Islet of Langerhans (tissue), 1 donor: ENCODE measurements around the gene RIMS1.

Source experiments
- FAIRE-seq: peaks from one replicate; lab custom pipeline; 2011; peaks lifted over from hg19 to GRCh38; lab: Jason Lieb, UNC

Gene RIMS1

GRCh38 chr6:72238900-72239299, 352.6 kb downstream of the RIMS1 start:
- FAIRE-seq = no peak

GRCh38 chr6:72245565-72245964, 359.2 kb downstream of the RIMS1 start:
- FAIRE-seq = no peak

GRCh38 chr6:72246926-72247325, 360.6 kb downstream of the RIMS1 start:
- no peak for FAIRE-seq

- no peak for FAIRE-seq
Measured at GRCh38 chr6:72248621-72249020, 362.3 kb downstream of the RIMS1 start.

GRCh38 chr6:72250664-72251063, 364.3 kb downstream of the RIMS1 start:
- FAIRE-seq = no peak

- no peak for FAIRE-seq
Measured at GRCh38 chr6:72260489-72260888, 374.1 kb downstream of the RIMS1 start.

- FAIRE-seq = no peak
Measured at GRCh38 chr6:72261554-72261953, 375.2 kb downstream of the RIMS1 start.

GRCh38 chr6:72262254-72262653, 375.9 kb downstream of the RIMS1 start:
- no peak for FAIRE-seq

GRCh38 chr6:72267470-72267869, 381.1 kb downstream of the RIMS1 start:
- no peak for FAIRE-seq

- no peak for FAIRE-seq
Measured at GRCh38 chr6:72271531-72271930, 385.2 kb downstream of the RIMS1 start.

GRCh38 chr6:72272958-72273357, 386.6 kb downstream of the RIMS1 start:
- FAIRE-seq = no peak

GRCh38 chr6:72275888-72276287, 389.5 kb downstream of the RIMS1 start:
- FAIRE-seq = no peak

GRCh38 chr6:72282201-72282600, 395.9 kb downstream of the RIMS1 start:
- FAIRE-seq = no peak

GRCh38 chr6:72283571-72283970, 397.2 kb downstream of the RIMS1 start:
- no peak for FAIRE-seq

- FAIRE-seq = no peak
Measured at GRCh38 chr6:72286911-72287311, 400.6 kb downstream of the RIMS1 start.

GRCh38 chr6:72287801-72288200, 401.5 kb downstream of the RIMS1 start:
- no peak for FAIRE-seq

GRCh38 chr6:72288592-72288991, 402.2 kb downstream of the RIMS1 start:
- FAIRE-seq = no peak

GRCh38 chr6:72290620-72291019, 404.3 kb downstream of the RIMS1 start:
- FAIRE-seq = no peak

GRCh38 chr6:72296375-72296774, 410.0 kb downstream of the RIMS1 start:
- no peak for FAIRE-seq

GRCh38 chr6:72305971-72306370, 419.6 kb downstream of the RIMS1 start:
- no peak for FAIRE-seq

- no peak for FAIRE-seq
Measured at GRCh38 chr6:72316675-72317380, 430.5 kb downstream of the RIMS1 start.

GRCh38 chr6:72321788-72322187, 435.4 kb downstream of the RIMS1 start:
- no peak for FAIRE-seq

- FAIRE-seq = no peak
Measured at GRCh38 chr6:72322771-72323170, 436.4 kb downstream of the RIMS1 start.

- no peak for FAIRE-seq
Measured at GRCh38 chr6:72324591-72324990, 438.2 kb downstream of the RIMS1 start.

- no peak for FAIRE-seq
Measured at GRCh38 chr6:72328775-72329174, 442.4 kb downstream of the RIMS1 start.
